Measurements from ENCODE around the gene FXYD6. TPM values are rescaled to one million over a fixed set of nuclear protein-coding genes. Genes with fewer than 3 reads are reported as not detected.

FXYD6 gene
- total RNA-seq, 1 donor from 2014 or later: 0.20 TPM

DNA sequence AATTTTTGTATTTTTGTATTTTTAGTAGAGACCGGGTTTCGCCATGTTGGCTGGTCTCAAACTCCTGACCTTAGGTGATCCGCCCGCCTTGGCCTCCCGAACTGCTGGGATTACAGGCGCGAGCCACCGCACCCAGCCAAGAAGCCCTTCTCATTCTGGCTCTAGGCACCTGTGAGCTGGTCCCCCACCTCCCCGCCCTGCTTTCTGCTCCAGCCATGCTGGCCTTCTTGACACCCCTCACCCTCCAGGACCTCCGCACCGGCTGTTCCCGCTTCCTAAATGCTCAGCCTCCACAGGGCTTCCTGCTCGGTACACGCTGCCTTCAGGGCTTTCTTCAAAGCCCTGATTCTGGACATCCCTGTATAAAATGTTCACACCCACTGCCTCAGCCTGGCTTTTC lies 46.4 kb downstream of the FXYD6 start:
- no peak for DNase-seq (ENCODE audit: low read depth)

DNA sequence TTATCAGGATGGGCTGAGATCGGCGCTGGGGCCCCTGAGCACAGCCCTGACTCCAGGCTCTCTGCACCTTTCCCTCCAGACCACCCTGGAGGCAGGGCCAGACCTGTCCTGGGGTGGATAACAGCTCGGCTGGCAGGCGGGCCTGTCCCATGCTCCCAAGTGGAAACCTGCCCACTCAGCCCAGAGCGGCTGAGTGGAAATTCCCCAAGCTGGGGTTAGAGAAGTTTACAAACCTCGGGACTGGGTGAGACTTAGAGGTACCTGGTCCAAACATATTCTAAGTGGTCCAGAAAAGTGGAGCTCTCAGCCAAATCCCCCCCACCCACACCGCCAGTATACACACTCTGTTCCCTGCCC lies 47.1 kb downstream of the FXYD6 start:
- no peak for DNase-seq (ENCODE audit: low read depth)

DNA sequence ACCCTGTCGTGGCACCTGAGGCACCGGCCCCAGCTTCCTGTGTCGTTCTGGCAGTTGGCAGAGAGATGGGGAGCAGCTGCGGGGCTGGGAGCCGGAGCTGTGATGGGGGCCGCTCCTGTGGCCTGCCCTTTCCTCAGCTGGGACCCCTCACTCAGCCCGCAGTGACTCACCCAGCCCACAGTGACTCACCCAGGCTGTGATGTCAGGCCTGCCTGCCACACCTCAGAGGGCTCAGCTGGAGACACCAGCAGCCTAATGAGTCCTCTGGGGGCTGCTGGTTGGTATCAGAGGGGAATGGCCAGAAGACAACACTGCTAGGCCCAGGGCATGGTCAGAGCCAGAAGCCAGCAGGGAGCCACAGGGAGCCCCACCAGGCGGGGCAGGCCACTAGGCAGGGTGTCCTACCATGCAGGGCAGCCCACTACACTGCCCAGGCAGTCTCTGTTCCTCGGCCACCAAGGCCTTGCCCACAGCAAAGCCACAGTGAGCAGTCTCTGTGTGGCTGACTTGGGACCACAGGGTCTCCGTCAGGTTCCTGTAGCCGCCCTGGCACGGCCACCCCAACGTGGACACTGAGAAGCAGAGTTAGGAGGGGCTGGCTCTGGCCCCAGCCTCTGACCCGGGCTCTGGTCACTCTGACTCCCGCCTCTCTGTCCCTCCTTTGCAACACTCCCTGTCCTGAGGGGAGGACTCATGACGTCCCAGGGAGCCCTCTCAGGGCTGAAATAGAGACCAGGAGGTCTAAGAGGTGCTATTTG lies 47.7 kb downstream of the FXYD6 start:
- DNase-seq (ENCODE audit: low read depth): peak; percentile 79

DNA sequence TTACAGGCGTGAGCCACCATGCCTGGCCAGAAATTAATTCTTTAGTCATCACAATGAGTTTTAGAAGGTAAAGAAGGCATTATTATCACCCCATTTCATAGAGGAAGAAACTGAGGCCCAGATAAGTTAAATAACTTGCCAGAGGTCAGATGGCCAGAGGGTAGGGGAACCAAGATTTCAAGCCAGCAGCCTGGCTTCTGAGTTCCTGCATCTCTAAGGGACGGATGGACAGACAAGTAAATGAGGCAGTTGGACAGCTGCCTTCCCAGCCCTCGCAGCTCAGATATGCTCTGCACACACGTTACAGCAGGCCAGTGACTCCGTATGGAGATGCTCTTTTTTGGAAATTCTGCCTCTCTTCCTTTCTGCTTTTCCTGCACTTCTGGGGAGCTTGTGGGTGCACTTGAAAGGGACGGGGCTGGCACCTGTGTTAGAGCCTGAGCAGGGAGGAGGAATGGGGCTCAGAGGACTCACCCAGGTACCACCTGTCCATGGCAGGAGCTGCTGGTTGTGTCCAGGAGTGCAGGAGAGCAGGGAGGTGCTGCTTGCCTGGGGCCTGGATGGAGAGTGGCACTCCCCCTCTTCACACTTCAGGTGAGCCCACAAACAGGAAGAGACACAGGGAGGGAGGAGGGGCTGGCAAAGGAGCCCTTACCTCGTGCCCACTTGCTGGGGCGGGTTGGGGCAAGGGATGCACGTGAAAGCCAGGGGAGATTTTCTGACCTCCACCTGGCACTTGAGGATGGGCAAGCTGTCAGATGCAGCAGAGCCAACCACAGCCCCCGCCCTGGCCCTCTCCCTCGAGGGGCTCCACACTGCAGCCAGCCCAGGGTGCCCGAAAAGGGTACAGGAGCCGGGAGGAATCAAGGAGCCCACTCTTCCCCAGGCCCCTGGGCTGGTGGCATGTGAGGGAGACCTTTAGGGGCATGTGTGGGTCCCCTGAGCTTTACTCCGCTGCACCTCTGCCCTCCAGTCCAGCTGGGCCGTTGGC lies 48.6 kb downstream of the FXYD6 start:
- DNase-seq (ENCODE audit: low read depth): no peak

DNA sequence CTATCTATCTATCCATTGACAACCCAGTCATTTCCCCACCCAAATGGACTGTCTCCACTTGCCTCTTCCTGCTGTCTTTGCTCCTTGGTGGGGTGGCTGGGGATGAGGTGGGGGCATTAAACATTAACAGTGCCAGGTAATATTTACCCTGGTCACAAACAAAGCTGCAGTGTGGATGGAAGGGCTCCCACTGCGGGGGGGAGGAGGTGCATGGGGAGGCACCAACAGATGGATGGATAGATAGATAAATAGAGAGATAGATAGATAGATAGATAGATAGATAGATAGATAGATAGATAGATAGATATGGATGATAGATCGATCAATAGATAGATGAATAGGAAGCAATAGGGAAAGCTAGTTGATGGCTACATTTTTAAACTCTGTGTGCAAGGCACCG lies 49.6 kb downstream of the FXYD6 start:
- DNase-seq (ENCODE audit: low read depth): peak; percentile 68

DNA sequence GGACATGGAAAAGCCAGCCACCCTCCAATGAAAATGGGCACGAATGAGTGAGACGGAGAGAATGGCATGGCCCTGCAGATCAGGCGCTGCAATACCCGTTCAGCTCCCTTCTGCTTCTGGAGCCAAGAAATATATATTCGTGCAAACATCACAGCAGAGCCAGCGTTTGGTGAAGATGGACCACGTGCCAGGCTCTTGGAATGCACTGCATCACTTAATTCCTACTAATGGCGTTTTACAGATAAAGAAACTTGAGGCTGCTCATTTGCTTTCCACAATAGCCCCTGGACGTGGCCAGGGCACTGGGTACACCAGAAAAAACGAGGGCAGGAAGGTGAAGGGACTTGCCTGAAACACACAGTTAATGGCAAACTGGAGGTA lies 50.3 kb downstream of the FXYD6 start:
- DNase-seq (ENCODE audit: low read depth): peak; percentile 55

DNA sequence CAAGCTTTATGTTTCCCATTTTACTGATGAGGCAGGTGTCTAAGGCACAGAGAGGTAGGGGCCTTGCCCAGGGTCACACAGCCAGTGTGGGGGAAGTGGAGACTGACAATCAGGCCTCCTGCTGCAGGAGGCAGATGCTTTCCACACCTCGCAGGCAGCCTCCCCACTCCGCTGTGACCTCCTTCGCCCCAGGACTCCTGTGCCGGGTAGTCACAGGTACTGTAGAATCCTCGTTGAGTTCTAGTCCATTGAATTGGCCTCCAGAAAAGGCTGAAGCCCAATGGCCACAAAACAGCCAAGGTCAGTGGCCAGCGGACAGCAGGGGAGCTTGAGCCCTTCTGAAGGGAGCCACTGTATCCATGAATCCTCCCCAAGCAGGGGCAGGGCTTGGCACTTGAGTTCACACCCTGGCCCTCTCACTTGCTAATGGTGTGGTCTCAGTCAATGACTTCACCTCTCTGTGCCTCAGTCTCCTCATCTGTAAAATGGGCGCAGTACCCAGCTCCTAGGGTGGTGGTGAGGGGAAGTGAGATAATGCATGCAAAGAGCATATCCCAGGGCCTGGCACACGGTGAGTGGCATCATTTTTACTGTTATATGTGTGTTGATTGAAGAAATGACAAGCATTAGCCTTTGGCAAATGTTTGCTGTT lies 50.8 kb downstream of the FXYD6 start:
- DNase-seq (ENCODE audit: low read depth): no peak

DNA sequence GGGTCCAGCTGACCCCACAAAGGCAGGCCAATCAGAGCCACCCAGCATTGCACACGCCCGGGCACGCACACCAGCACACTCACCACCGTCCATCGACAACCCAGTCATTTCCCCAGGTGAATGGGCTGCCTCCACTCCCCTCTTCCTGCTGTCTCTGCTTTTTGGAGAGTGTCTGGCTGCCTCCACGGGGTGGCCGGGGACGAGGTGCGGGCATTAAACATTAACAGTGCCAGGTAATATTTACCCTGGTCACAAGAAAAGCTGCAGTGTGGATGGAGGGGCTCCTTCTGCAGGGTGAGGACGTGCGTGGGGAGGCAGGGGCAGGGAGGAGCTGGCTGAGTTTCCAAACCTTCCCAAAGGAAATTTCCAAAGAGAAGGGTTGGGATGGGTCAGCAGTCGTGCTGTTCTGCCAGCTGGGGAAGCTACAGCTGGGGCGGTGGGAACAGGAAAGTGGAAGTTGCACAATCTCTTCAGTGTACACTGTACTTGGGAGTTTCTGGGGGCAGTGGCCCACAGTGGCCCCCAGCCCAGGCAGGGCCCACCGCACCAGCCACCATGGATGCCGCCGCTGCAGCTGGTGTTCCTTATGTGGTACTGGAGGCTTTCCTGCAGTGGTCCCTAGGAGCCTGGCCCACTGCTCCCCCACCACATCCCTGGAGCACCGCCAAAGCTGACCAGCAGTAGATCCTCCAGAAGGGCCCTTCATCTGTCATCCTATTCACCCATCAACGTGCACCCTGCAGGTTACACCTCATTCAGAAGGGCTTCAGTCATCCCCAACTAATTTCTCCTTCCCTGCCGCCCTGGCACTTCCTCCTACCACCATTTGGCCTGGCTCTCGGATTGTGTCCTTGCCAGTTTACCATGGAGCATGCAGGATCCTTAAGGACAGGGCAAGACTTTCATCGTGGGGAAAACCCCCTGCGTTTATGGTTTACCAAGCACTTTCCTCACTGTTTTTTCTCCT lies 51.6 kb downstream of the FXYD6 start, which contains the start of gene FXYD2:
Gene FXYD2 (minus strand): TSS at position 174 of the 967 bp plus-strand sequence. CDS start 66 bp downstream, at position 108.
- DNase-seq (ENCODE audit: low read depth): peak; percentile 89

DNA sequence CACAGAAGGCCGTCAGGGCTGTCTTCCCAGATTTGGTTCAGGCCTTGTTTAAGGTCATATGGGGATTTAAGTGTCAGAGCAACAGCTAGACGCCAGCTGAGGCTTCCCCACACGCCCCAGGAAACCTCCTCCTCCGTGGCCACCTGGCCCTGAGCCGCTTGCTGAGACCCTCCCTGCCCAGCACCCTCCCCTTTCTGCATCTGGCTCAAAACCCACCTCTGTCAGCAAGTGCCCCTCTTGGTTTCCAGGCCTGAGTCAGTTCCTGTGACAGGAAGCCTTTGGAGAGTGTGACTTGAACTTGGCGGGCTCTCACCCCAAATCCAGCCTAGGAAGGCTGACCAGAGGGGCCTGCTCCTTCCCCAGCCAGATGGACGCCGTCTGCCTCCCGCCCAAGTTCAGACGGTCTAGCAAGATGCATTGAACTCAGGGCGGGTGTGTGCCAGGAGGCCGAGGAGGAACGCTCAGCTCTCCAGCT lies 52.5 kb downstream of the FXYD6 start:
- DNase-seq (ENCODE audit: low read depth): no peak

DNA sequence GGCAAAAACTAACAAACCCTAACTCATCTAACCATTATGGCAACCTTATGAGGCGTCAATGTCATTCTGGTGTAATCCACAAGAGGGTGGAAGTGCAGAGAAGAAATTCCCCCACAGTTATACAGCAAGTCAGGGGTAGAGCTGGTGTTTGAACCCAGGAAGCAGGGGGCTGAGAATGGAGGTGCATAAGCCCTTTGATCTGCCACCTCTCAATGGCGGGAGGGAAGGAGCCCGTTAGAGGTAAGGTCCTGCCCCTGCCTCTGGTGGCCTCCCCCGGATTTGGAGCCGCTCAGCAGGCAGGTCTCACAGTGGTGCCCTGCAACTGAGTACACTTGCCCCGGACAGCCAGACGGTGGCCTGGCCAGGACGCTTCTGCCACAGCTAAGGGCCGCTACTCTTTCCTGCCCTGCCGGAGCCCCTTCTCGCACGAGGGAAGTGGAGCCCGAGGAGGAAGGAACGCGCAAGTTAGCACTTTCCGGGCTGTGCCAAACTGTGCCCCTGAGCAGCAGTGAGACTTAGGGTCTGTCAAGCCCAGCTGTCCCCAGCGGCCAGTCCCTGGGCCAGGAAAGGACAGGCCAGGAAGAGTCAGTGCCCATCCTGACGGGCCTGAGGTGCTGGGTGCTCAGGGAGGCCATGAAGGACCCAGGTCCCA lies 53.0 kb downstream of the FXYD6 start:
- peak; percentile 63 for DNase-seq (ENCODE audit: low read depth)

DNA sequence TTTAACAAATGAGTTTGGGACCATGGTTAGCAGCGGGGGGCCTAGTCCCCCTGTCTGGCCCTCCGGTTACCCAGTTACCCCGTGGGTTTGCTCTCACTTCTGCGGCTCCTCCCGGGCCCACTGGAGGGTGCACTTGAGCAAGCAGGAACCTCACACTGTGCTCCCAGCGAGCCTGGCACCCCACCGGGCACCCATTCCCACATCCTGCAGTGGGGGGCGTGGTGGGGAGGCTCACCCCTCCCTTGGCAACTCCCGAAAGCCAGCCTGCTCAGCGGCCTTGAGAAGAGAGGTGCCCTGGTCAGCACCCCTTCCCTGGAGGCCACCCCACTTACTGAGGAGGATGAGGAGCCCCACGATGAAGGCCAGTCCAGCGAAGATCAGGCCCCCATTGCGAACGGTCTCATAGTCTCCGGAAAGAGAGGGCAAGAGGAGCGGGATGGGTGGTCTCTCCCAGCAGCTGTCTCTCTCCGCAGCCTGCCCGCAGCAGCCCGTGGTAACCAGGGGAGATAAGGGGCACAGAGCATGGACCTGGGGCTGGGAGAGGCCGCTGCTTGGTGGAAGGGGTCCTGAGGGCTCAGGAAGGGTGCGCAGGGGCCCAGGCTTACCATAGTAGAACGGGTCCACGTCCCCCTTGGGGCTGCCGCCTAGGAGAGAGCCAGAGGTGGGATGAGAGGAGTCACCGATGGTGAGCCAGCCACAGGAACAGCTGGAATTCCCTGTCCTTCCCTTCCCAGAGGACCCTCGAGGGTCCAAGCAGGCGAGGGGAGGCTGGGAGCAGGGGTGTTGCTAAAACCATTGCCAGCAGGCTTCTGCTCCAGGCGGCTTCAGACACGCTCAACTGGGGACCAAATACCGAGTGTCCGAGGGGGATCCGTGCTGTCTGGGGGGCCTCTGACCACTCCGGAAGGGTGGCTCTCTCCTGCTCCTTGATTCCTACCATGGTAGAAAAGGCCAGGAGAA lies 54.1 kb downstream of the FXYD6 start:
- DNase-seq (ENCODE audit: low read depth): no peak

DNA sequence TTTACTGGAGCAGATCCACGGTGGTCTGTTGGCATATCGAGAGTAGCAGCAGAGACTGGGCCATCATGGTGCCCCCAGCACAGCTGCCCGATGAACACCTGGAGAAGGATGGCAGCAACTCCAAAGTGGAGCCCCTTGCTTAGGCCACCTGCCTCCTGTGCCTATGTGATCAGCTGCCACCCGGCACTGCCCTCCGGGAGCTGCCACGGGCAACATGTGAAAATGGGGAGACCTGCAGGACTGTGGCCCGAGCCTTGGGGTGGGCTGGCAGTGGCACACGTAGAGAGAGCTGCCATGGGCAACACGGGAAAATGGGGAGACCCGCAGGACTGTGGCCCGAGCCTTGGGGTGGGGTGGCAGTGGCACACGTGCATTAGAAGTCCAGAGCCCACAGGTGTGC lies 55.0 kb downstream of the FXYD6 start:
- DNase-seq (ENCODE audit: low read depth): no peak

DNA sequence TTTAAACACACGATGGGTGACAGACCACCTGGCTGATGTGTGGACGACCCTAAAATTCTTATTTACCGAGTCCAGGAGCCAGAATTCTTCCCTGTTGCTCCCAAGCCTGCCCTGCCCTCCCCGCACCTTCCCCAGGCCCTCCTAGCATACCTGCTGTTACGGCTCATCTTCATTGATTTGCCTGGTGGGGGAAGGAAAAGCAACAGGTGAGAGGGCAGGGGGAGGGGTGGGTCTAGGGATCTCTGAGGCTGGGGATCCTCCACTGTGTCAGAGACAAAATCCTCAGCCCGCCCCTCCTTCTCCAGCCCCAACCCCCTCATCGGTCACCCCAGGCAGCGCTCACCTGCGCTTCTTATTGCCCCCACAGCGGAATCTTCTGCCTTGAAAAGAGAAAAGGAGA lies 55.9 kb downstream of the FXYD6 start:
- DNase-seq (ENCODE audit: low read depth): no peak

DNA sequence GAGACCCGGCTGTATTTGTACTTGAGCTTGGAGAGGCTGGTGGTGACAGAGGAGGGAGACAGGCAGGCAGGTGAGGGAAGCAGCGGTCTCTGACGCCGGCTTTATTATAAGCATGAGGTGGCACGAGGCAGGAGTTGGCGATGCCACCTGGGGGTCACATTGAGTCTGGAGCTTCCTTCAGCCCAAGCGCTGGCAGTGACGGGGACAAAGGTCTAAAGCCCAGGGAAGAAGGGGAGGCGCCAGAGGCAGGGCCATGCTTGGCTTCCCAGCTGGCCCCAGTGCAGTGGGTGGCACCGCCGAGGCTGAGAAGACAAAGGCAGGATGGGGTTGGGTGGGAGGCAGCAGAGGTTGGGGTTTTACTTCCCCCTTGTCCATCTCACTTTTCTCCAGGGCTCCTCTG lies 56.4 kb downstream of the FXYD6 start:
- DNase-seq (ENCODE audit: low read depth): no peak

DNA sequence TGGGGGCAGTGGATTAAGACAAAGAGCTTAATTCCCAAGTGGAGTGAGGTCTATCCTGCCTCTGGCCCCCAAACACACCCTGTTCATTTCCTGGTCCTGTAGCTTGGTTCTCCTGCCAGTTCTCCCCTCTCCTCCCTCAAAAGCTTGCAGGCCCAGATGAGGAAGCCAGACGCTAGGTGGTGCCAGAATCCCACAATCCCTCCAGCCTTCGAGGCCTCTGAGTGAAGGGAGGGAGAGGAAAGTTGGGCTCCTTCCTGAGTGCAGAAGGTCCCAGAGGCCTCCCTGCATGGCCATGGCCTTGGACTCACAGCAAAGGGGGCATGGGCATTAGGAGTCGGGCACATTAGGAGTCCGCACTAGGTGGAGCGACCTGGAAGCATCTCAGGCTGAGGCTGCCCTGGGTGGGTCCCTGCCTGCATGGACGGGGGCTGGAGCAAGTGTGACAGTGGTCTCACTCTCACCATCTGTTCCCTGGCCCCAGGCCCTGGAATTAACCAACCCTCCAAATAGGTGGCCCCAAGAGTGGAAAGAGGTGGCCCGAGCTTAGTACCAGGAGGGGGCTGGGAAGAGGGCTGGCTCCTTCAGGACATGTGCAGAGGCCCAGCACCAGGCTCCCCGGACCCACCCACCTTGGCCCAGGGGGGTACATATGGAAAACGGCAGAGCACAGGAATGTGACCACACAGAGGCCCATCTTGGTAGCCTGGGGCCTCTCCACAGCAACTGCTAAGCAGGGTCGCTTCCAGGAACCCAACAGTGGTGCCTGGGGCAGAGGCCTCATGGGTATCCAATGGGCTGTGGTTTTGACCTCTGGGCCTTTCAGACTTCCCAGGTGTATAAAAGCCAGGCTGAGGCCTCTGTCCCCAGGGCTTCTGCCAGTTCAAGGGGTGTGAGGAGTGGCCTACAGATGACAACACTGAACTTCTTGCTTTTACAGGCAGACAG lies 57.1 kb downstream of the FXYD6 start:
- DNase-seq (ENCODE audit: low read depth): peak; percentile 75

DNA sequence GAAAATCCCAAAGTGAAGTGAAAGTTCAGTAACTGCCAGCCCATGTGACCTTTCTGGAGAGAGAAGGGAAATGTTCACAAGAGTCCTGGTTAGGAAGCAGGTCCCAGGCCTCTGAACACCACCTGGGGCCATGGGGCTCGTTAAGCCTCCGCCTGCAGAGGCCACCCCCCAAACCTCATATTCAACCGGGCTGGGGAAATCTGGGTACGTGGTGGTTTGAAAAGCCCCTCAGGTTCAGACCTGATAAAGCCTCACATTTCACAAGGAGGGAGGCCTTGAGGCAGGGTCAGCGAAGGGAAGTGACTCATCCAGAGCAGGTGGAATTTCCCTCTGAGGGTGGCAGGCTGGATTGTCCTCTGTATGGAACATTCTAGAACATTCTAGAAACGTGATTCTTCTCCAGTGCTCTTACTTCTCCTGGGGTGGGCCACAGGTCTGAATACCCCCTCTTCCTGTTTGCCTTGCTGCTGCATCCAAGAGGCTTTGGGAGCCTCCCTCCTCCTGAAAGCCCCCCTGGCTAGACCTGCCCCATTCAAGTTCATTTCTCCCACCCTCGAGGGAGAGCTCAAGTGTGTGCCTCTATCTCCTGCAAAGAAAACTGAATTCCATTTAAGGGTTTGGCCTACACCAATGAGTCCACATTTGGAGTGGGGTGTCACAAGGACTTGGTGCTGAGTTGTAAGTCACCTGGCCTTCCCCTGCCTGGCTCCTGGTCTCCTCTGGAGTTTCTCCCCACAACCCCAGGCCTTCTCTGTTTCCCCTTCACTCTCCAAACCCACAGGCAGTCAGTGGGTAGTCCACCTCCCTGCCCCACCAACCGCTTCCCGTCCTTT lies 58.2 kb downstream of the FXYD6 start:
- DNase-seq (ENCODE audit: low read depth): peak; percentile 93

DNA sequence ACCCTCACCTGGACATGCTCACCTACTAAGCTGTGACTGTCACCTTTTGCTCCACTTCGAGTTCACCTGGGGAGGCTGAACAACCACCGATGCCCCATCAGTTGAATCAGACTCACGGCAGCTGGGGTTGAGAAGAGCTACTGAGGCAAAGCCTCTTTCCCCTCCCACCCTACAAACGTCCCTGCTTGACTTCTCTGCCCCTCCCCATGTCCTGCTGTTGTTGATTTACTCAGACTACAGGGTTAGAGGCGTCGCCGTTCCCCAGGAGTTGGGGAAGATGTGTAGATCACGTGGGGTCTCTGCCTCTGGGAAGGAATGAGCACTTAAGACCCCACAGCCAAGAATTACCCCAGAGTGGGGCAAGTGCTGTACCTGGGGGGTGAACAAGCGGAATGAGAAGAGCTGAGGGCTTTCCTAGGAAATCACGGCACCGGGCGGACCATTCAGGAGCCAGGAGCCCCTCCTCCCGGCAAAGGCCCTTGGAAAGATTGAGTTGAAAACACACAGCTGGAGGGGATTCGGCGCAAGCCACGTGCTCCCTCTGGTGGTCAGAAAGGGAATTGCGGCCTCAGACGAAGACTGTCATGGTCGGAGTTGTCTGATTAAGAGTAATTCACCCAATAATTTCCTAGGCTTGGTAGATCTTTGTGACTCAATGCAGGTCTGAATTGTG lies 59.0 kb downstream of the FXYD6 start:
- DNase-seq (ENCODE audit: low read depth): peak; percentile 95

All from renal cortical epithelial cell (primary cell).